H1 (cell line): ENCODE data around the gene RNF8. TPM values are rescaled to one million over a fixed set of nuclear protein-coding genes. Genes with fewer than 3 reads are reported as not detected.

ENCODE experiments used
- CTCF ChIA-PET: fragments of 300-600 bp; sonication (Branson Sonifier 250); formaldehyde crosslinking; loops from one replicate; lab custom pipeline; 2021; ENCODE audit not compliant: partially characterized antibody; lab: Charles Lee
- POLR2A ChIA-PET: fragments of 300-600 bp; sonication (Branson Sonifier 250); formaldehyde crosslinking; loops from one replicate; lab custom pipeline; 2021; ENCODE audit warnings: inconsistent platforms; ENCODE audit not compliant: partially characterized antibody; lab: Charles Lee
- DNase-seq, 2 experiments: peaks; one replicate each; pipeline versions ENCODE4 v3.0.0 to v3.0.0-alpha.2; 2010 to 2022; ENCODE audit warnings: low spot score in 2 of 2, low read depth in 1 of 2, mixed read lengths in 1 of 2
- FAIRE-seq: peaks from 2 replicates; lab custom pipeline; 2011; peaks lifted over from hg19 to GRCh38; lab: Jason Lieb, UNC
- H2AFZ ChIP-seq: 2 replicates; pipeline ENCODE4 v1.8.1; 2012; ENCODE audit warnings: low read length, inconsistent platforms
- H2AK5ac ChIP-seq: 2 replicates; pipeline ENCODE4 v1.6.1; 2013; ENCODE audit warnings: low read depth, low read length
- H2BK120ac ChIP-seq: replicated peaks from 2 replicates; pipeline ENCODE3; 2013; ENCODE audit warnings: low read depth, low read length, inconsistent platforms
- H2BK12ac ChIP-seq: 2 replicates; pipeline ENCODE4 v1.6.1; 2013; ENCODE audit warnings: low read depth, low read length
- H2BK15ac ChIP-seq: 2 replicates; pipeline ENCODE4 v1.6.1; 2013; ENCODE audit warnings: low read length
- H2BK20ac ChIP-seq: 2 replicates; pipeline ENCODE4 v1.6.1; 2013; ENCODE audit warnings: low read length
- H2BK5ac ChIP-seq: 2 replicates; pipeline ENCODE4 v1.6.1; 2013; ENCODE audit warnings: low read depth, low read length
- H3K14ac ChIP-seq: 2 replicates; pipeline ENCODE4 v1.6.1; 2013; ENCODE audit warnings: inconsistent platforms; ENCODE audit not compliant: insufficient read length
- H3K18ac ChIP-seq: 2 replicates; pipeline ENCODE4 v1.6.1; 2013; ENCODE audit warnings: low read length; ENCODE audit errors: extremely low read depth
- H3K23ac ChIP-seq: 2 replicates; pipeline ENCODE4 v1.6.1; 2013; ENCODE audit warnings: inconsistent platforms; ENCODE audit not compliant: insufficient read length
- H3K23me2 ChIP-seq: 2 replicates; pipeline ENCODE4 v1.6.1; 2013; ENCODE audit warnings: low read depth, low read length
- H3K27ac ChIP-seq: 2 replicates; pipeline ENCODE4 v1.6.1; 2011; ENCODE audit warnings: low read depth, low read length, inconsistent platforms
- H3K27me3 ChIP-seq, 4 experiments: replicated peaks in 1 of 4; 1 replicate in 1 of 4; 2 replicates in 3 of 4; pipeline versions ENCODE4 v1.6.1 to v1.8.1; 2011 to 2013; ENCODE audit warnings: low read length in 3 of 4, mild to moderate bottlenecking in 3 of 4, inconsistent platforms in 2 of 4, mixed read lengths in 2 of 4, moderate library complexity in 1 of 4; ENCODE audit not compliant: control insufficient read depth in 3 of 4, insufficient read depth in 3 of 4; ENCODE audit errors: extremely low read depth in 1 of 4
- H3K36me3 ChIP-seq, 4 experiments: 2 replicates each; pipeline versions ENCODE4 v1.6.1 to v1.8.1; 2011 to 2013; ENCODE audit warnings: mild to moderate bottlenecking in 4 of 4, low read length in 3 of 4, moderate library complexity in 2 of 4, control low read depth in 1 of 4, inconsistent platforms in 1 of 4; ENCODE audit not compliant: insufficient read depth in 4 of 4, control insufficient read depth in 2 of 4
- H3K4ac ChIP-seq: replicated peaks from 2 replicates; pipeline ENCODE3; 2013; ENCODE audit warnings: low read length, low read depth, mixed read lengths, inconsistent platforms; ENCODE audit not compliant: insufficient read length
- H3K4me1 ChIP-seq, 4 experiments: replicated peaks in 1 of 4; 1 replicate in 1 of 4; 2 replicates in 3 of 4; pipeline versions ENCODE4 v1.6.1 to v1.8.1; 2011 to 2013; ENCODE audit warnings: low read length in 3 of 4, inconsistent platforms in 2 of 4, mixed read lengths in 1 of 4; ENCODE audit not compliant: insufficient read depth in 4 of 4, control insufficient read depth in 3 of 4
- H3K4me2 ChIP-seq, 2 experiments: 2 replicates each; pipeline versions ENCODE4 v1.6.1 to v1.8.1; 2011 to 2013; ENCODE audit warnings: low read depth in 2 of 2, low read length in 2 of 2, control low read depth in 1 of 2, inconsistent platforms in 1 of 2, mild to moderate bottlenecking in 1 of 2; ENCODE audit not compliant: insufficient read depth in 1 of 2
- H3K4me3 ChIP-seq, 4 experiments: fragments of 200-600, 300-600 bp in 1 of 4; sonication (generic), shearing (Covaris generic), sonication (Bioruptor Twin) in 1 of 4; 2 replicates each; pipeline versions ENCODE4 v1.5.1 to v1.8.1; 2011 to 2016; ENCODE audit warnings: low read length in 4 of 4, low read depth in 3 of 4, control low read depth in 2 of 4, inconsistent platforms in 2 of 4, mild to moderate bottlenecking in 2 of 4, mixed read lengths in 1 of 4, moderate library complexity in 1 of 4; ENCODE audit not compliant: insufficient read depth in 2 of 4; ENCODE audit errors: extremely low read depth in 1 of 4
- H3K56ac ChIP-seq: replicated peaks from 2 replicates; pipeline ENCODE3; 2013; ENCODE audit warnings: low read depth, mild to moderate bottlenecking, mixed read lengths, low read length, inconsistent platforms; ENCODE audit not compliant: insufficient read length
- H3K79me1 ChIP-seq: 2 replicates; pipeline ENCODE4 v1.6.1; 2013; ENCODE audit warnings: low read depth, low read length, control low read depth
- H3K79me2 ChIP-seq, 2 experiments: 2 replicates each; pipeline versions ENCODE4 v1.6.1 to v1.8.1; 2012 to 2013; ENCODE audit warnings: low read length in 2 of 2, mild to moderate bottlenecking in 2 of 2, inconsistent platforms in 1 of 2; ENCODE audit not compliant: insufficient read depth in 2 of 2, control insufficient read depth in 1 of 2
- H3K9ac ChIP-seq, 4 experiments: replicated peaks in 1 of 4; 1 replicate in 1 of 4; 2 replicates in 3 of 4; pipeline versions ENCODE4 v1.6.1 to v1.8.1; 2011 to 2013; ENCODE audit warnings: low read depth in 3 of 4, low read length in 3 of 4, control low read depth in 2 of 4, mild to moderate bottlenecking in 2 of 4, moderate library complexity in 2 of 4, inconsistent platforms in 1 of 4; ENCODE audit errors: extremely low read depth in 1 of 4
- H3K9me3 ChIP-seq, 2 experiments: 2 replicates each; pipeline versions ENCODE4 v1.6.1 to v1.8.1; 2012 to 2013; ENCODE audit warnings: mild to moderate bottlenecking in 2 of 2, moderate library complexity in 2 of 2, control low read depth in 1 of 2, inconsistent platforms in 1 of 2, low read depth in 1 of 2, low read length in 1 of 2, mixed read lengths in 1 of 2; ENCODE audit not compliant: insufficient read depth in 2 of 2
- H4K20me1 ChIP-seq, 2 experiments: replicated peaks in 1 of 2; 2 replicates each; pipeline versions ENCODE3 to v1.8.1; 2011 to 2013; ENCODE audit warnings: inconsistent platforms in 2 of 2, low read length in 2 of 2, mild to moderate bottlenecking in 1 of 2; ENCODE audit not compliant: insufficient read depth in 2 of 2, control insufficient read depth in 1 of 2
- H4K5ac ChIP-seq: 2 replicates; pipeline ENCODE4 v1.6.1; 2013; ENCODE audit warnings: low read length, low read depth, mixed read lengths, inconsistent platforms; ENCODE audit not compliant: insufficient read length
- H4K8ac ChIP-seq: 2 replicates; pipeline ENCODE4 v1.8.0; 2013; ENCODE audit warnings: mild to moderate bottlenecking, moderate library complexity, low read length, inconsistent platforms; ENCODE audit not compliant: insufficient read depth; ENCODE audit errors: extremely low read depth
- H4K91ac ChIP-seq: replicated peaks from 2 replicates; pipeline ENCODE3; 2013; ENCODE audit warnings: low read length, mixed read lengths, inconsistent platforms; ENCODE audit not compliant: insufficient read length
- BCL11A ChIP-seq, 2 experiments: IDR thresholded peaks; one replicate each; pipeline ENCODE4 v1.6.1; 2011; ENCODE audit warnings: low read depth in 2 of 2, low read length in 2 of 2, mild to moderate bottlenecking in 2 of 2
- EZH2 ChIP-seq: fragments of 200-600 bp; sonication (generic); IDR thresholded peaks from 2 replicates; pipeline ENCODE4 v1.7.1; 2012; ENCODE audit warnings: low read depth, mild to moderate bottlenecking, moderate library complexity, low read length, inconsistent platforms; ENCODE audit not compliant: severe bottlenecking
- GABPA ChIP-seq: IDR thresholded peaks from 2 replicates; pipeline ENCODE4 v1.6.1; 2011; ENCODE audit warnings: mild to moderate bottlenecking, low read length, moderate library complexity, borderline replicate concordance; ENCODE audit not compliant: insufficient read depth
- HDAC6 ChIP-seq: IDR thresholded peaks from one replicate; pipeline ENCODE4 v1.7.1; 2012; ENCODE audit warnings: low read depth, mild to moderate bottlenecking, inconsistent platforms, low read length, moderate library complexity
- JUND ChIP-seq: IDR thresholded peaks from 2 replicates; pipeline ENCODE4 v1.6.1; 2011; ENCODE audit warnings: mild to moderate bottlenecking, improper control_type of control experiment, low read length
- KDM5A ChIP-seq: fragments of 200-600 bp; IDR thresholded peaks from 2 replicates; pipeline ENCODE4 v1.7.1; 2012; ENCODE audit warnings: mild to moderate bottlenecking, low read length, inconsistent platforms, mixed read lengths
- MAFK ChIP-seq: IDR thresholded peaks from 2 replicates; pipeline ENCODE4 v1.6.1; 2012; ENCODE audit warnings: low read depth, mild to moderate bottlenecking, improper control_type of control experiment, low read length
- RBBP5 ChIP-seq: IDR thresholded peaks from 2 replicates; pipeline ENCODE4 v1.7.1; 2012; ENCODE audit warnings: low read depth, mild to moderate bottlenecking, inconsistent platforms, low read length, moderate library complexity, borderline replicate concordance
- WGBS, 2 experiments: shearing (Covaris generic) in 1 of 2; methylation state at CpG; one replicate each; pipeline versions ENCODE4 v1.1.6 to v1.1.7; 2013 to 2015; ENCODE audit warnings: low lambda C conversion rate in 2 of 2, mixed read lengths in 2 of 2, inconsistent platforms in 1 of 2, low coverage in 1 of 2, missing lambda C conversion rate in 1 of 2; ENCODE audit not compliant: insufficient replicate concordance in 2 of 2, insufficient coverage in 1 of 2, insufficient read length in 1 of 2; ENCODE audit errors: extremely low coverage in 1 of 2, missing lambda C conversion rate in 1 of 2; 5-methylcytosine and 5-hydroxymethylcytosine counted together
- polyA plus RNA-seq, 7 experiments: library from polyadenylated mRNA; depleted of rRNA in 3 of 7; stranded (reverse) in 5 of 7; unstranded in 2 of 7; fragments of >200 nt in 5 of 7; fragments of 200-250 nt in 2 of 7; gene quantifications; 1 replicate in 5 of 7; 2 replicates in 1 of 7; 4 replicates in 1 of 7; pipeline versions ENCODE4 v1.2.1 to v1.2.3, GENCODE V29; 2011 to 2013; ENCODE audit warnings: missing spikeins in 2 of 7, mixed read lengths in 2 of 7
- total RNA-seq: library from RNA; stranded (reverse); fragmentation: NEBNext Ultra II Directional; extraction: Animal tissue kit (Norgen Biotek cat#: 25700); gene quantifications from 2 replicates; pipeline ENCODE4 v1.2.1, GENCODE V29; 2021
- TF ChIP-seq, protein P1 (sequence below): IDR thresholded peaks from 2 replicates; pipeline ENCODE4 v1.6.1; 2012; ENCODE audit warnings: inconsistent platforms

RNF8 gene
- total and polyA plus RNA-seq, 2 of the 8 experiments (the other 6 are each of a cell fraction or from before 2014, with no cell fraction given): 20.3 to 44.7 TPM

- Histone ChIP-seq H4K91ac (no peak overlapping the region), H3K18ac (no peak overlapping the region), H4K5ac (no peak overlapping the region), H2BK20ac (no peak overlapping the region), H2BK5ac (no peak overlapping the region), H3K4ac (no peak overlapping the region), H4K20me1 (peaks cover 0 to 2% of the 10 kb centered on the region in 2 experiments), H3K9me3 (no peaks in the 10 kb centered on the region), H3K23ac (no peak overlapping the region), H3K4me1 (no peaks in the 10 kb centered on the region), H3K36me3 (peaks cover 6 to 30% (median 27%) of the 10 kb centered on the region in 4 experiments; a peak in 7 of 8 replicates), H4K8ac (no peak overlapping the region), H3K4me2 (no peak overlapping the region), H3K23me2 (no peaks in the 10 kb centered on the region; the same call in 1 of the 2 replicates), H2AK5ac (no peak overlapping the region), H3K79me2 (no peaks in the 10 kb centered on the region), H3K4me3 (no peak overlapping the region), H3K27me3 (no peaks in the 10 kb centered on the region), H3K9ac (no peak overlapping the region), H2BK15ac (no peak overlapping the region), H2AFZ (no peak overlapping the region), H3K27ac (no peak overlapping the region), H3K56ac (no peak overlapping the region), H3K79me1 (no peaks in the 10 kb centered on the region), H2BK12ac (no peak overlapping the region), H3K14ac (no peak overlapping the region), H2BK120ac (no peak overlapping the region)
- DNase-seq: no peak
- WGBS, 2 experiments: 94% methylated on average over 1 of the region's 1 CpG; no CpG with 5 or more reads in 1 of the 2 experiments
- FAIRE-seq: no peak
- TF ChIP-seq, protein P1, sequence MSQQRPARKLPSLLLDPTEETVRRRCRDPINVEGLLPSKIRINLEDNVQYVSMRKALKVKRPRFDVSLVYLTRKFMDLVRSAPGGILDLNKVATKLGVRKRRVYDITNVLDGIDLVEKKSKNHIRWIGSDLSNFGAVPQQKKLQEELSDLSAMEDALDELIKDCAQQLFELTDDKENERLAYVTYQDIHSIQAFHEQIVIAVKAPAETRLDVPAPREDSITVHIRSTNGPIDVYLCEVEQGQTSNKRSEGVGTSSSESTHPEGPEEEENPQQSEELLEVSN: no peak
- no peak for TF ChIP-seq JUND
- no peak for TF ChIP-seq GABPA
- no peak for TF ChIP-seq KDM5A
- no peak for TF ChIP-seq EZH2
- TF ChIP-seq RBBP5: no peak
- TF ChIP-seq HDAC6: no peak
- TF ChIP-seq BCL11A (IDR thresholded peaks at IDR 0.05; ENCODE audit: low read depth in 2 of 2, low read length in 2 of 2): no peak
- TF ChIP-seq MAFK: no peak
- POLR2A ChIA-PET: no interaction called here
- CTCF ChIA-PET: interaction anchor here (5.7 kb wide), 1 partner anchor 10 kb away, joined by 43 read pairs; no protein-coding TSS in a partner anchor
Observed at GRCh38 chr6:37392821-37393220, 39.0 kb downstream of the RNF8 start.
